ENCODE data around the gene CFAP410.

DNA sequence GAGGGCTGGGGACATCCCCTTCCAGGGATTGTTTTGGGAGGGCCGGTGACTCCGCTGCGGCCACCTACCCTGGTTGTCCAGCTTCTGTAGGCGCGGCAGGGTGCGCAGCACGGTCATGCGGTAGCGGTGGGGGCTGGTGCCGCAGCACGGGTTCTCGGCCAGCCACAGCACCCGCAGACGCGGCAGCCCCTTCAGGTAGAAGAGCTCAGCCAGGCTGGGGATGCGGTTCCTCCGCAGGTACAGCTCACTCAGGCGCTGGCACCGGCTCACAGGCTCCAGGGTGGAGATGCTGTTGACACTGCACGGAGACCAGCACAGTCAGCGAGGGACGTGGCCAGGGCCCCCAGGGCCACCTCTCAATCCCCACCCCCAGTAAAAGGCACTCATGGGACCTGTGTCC lies 6.2 kb downstream of the CFAP410 start:
- no peak for TF ChIP-seq EZH2 (IDR thresholded peaks at IDR 0.05; ENCODE audit: insufficient read depth, poor library complexity, severe bottlenecking)
- TF ChIP-seq EZH2phosphoT487 (IDR thresholded peaks at IDR 0.05; ENCODE audit: insufficient read depth, low read depth), result no peak
